Measurements from ENCODE around the gene SH2B3. TPM values are rescaled to one million over a fixed set of nuclear protein-coding genes. Genes with fewer than 3 reads are reported as not detected.
A peak's percentile ranks its signal among the peaks of the same experiment; 100 is the strongest.

Gene SH2B3
- total and polyA plus RNA-seq, 2 donors (not counting 3 experiments of a cell fraction or from before 2014, with no cell fraction given), result 63.1 to 97.9 TPM

GRCh38 chr12:111429828-111430432, 24.2 kb downstream of the SH2B3 start:
- DNase-seq (ENCODE audit: low read depth, low spot score), result peak; percentile 61
- Histone ChIP-seq H3K27ac (ENCODE audit: insufficient read depth, low read depth, low read length) (peak overlapping the region; percentile 86), H3K27me3 (ENCODE audit: control insufficient read depth in 2 of 2, insufficient read depth in 2 of 2, low read length in 2 of 2) (no peaks in the 10 kb centered on the region), H3K9me1 (replicated peaks; ENCODE audit: control insufficient read depth, extremely low read depth, insufficient read depth, low read length) (no peaks in the 10 kb centered on the region), H3K36me3 (ENCODE audit: control insufficient read depth in 2 of 2, extremely low read depth in 1 of 2, insufficient read depth in 2 of 2, low read length in 2 of 2) (peaks cover 0 to under 1% of the 10 kb centered on the region in 2 experiments), H2AFZ (ENCODE audit: low read depth, low read length) (no peak overlapping the region), H3K4me1 (ENCODE audit: control insufficient read depth, extremely low read depth, insufficient read depth, low read length) (peaks cover 92% of the 10 kb centered on the region), H4K20me1 (replicated peaks; ENCODE audit: control insufficient read depth, extremely low read depth, insufficient read depth, low read length) (no peaks in the 10 kb centered on the region), H3K4me2 (ENCODE audit: insufficient read depth, low read length) (peak overlapping the region; percentile 43), H3K9me3 (replicated peaks; ENCODE audit: control insufficient read depth, insufficient read depth, low read length) (no peaks in the 10 kb centered on the region), H3K4me3 (replicated peaks in 1 of 3; ENCODE audit: insufficient read depth in 1 of 3, low read depth in 1 of 3, low read length in 3 of 3) (peak overlapping the region in 1 of 3 experiments; percentile 6), H3K79me2 (ENCODE audit: control insufficient read depth, insufficient read depth, low read length) (peaks cover 99% of the 10 kb centered on the region), H3K9ac (replicated peaks; ENCODE audit: extremely low read depth, insufficient read depth, low read length) (peak overlapping the region; percentile 36)
- FAIRE-seq, result no peak
- intact Hi-C loops (cut with micrococcal nuclease) (no loop called here), dilution Hi-C loops (cut with MboI; ENCODE audit: extremely low pct_ligation_motif_present, low sequenced_read_pairs) (no loop called here)
- ChIA-PET CTCF (interaction anchor here (0.9 to 6.1 kb wide), 8 partner anchors 9 to 33 kb away, joined by 3 to 48 read pairs (median 6); no protein-coding TSS in a partner anchor), POLR2A (no interaction called here)
- BruUV-seq (replicated peaks), result no TSS peak
- TF ChIP-seq MYC (IDR thresholded peaks at IDR 0.05; ENCODE audit: low read depth, low read length), result no peak
- TF ChIP-seq GATA2 (IDR thresholded peaks at IDR 0.05; ENCODE audit: insufficient read depth, insufficient read length, low read depth, low read length), result peak; percentile 14

- H3K9me1 ChIP-seq (replicated peaks; ENCODE audit: control insufficient read depth, extremely low read depth, insufficient read depth, low read length), result no peaks in the 10 kb centered on the region
- H3K27ac ChIP-seq (ENCODE audit: insufficient read depth, low read depth, low read length), result peak overlapping the region; percentile 86
- TF ChIP-seq CTCF (IDR thresholded peaks at IDR 0.05; ENCODE audit: extremely low read depth in 1 of 2, insufficient read depth in 1 of 2, low read depth in 1 of 2, low read length in 2 of 2) (no peak), EZH2 (IDR thresholded peaks at IDR 0.05; ENCODE audit: borderline replicate concordance, low read depth, low read length, severe bottlenecking) (no peak)
- ChIA-PET CTCF (interaction anchor here (1.2 to 6.1 kb wide), 7 partner anchors 9 to 34 kb away, joined by 3 to 48 read pairs (median 6); no protein-coding TSS in a partner anchor), POLR2A (no interaction called here)
- dilution Hi-C loops (cut with MboI; ENCODE audit: extremely low pct_ligation_motif_present, low sequenced_read_pairs), result no loop called here
- intact Hi-C loops (cut with micrococcal nuclease), result no loop called here
- H3K27me3 ChIP-seq (ENCODE audit: control insufficient read depth in 2 of 2, insufficient read depth in 2 of 2, low read length in 2 of 2), result no peaks in the 10 kb centered on the region
- peak overlapping the region; percentile 36 for H3K9ac ChIP-seq (replicated peaks; ENCODE audit: extremely low read depth, insufficient read depth, low read length)
- DNase-seq (ENCODE audit: low read depth, low spot score), result peak; percentile 73
- H3K4me2 ChIP-seq (ENCODE audit: insufficient read depth, low read length), result peak overlapping the region; percentile 43
- BruUV-seq (replicated peaks), result TSS peak; percentile 33
- no peak overlapping the region for H2AFZ ChIP-seq (ENCODE audit: low read depth, low read length)
- FAIRE-seq, result peak; percentile 28
- H3K79me2 ChIP-seq (ENCODE audit: control insufficient read depth, insufficient read depth, low read length), result peaks cover 99% of the 10 kb centered on the region
- peak overlapping the region in 1 of 3 experiments; percentile 6 for H3K4me3 ChIP-seq (replicated peaks in 1 of 3; ENCODE audit: insufficient read depth in 1 of 3, low read depth in 1 of 3, low read length in 3 of 3)
- no peaks in the 10 kb centered on the region for H4K20me1 ChIP-seq (replicated peaks; ENCODE audit: control insufficient read depth, extremely low read depth, insufficient read depth, low read length)
- H3K36me3 ChIP-seq (ENCODE audit: control insufficient read depth in 2 of 2, extremely low read depth in 1 of 2, insufficient read depth in 2 of 2, low read length in 2 of 2), result no peaks in the 10 kb centered on the region
- peaks cover 92% of the 10 kb centered on the region for H3K4me1 ChIP-seq (ENCODE audit: control insufficient read depth, extremely low read depth, insufficient read depth, low read length)
- H3K9me3 ChIP-seq (replicated peaks; ENCODE audit: control insufficient read depth, insufficient read depth, low read length), result no peaks in the 10 kb centered on the region
Observed at GRCh38 chr12:111430433-111431353, 25.0 kb downstream of the SH2B3 start.

Measured in endothelial cell of umbilical vein (primary cell).